Mesenchymal stem cell (in vitro differentiated cells and primary cell): ENCODE measurements around the gene ZFP69B.

Experiments used
- DNase-seq: peaks from one replicate; pipeline ENCODE4 v3.0.0-alpha.2; 2013
- H2AFZ ChIP-seq: one replicate; pipeline ENCODE4 v1.6.1; 2013; ENCODE audit warnings: low read depth, mild to moderate bottlenecking, control low read depth, inconsistent platforms, low read length, moderate library complexity
- H2AK5ac ChIP-seq: 2 replicates; pipeline ENCODE4 v1.6.1; 2013; ENCODE audit warnings: low read length, moderate library complexity, mild to moderate bottlenecking, inconsistent platforms; ENCODE audit not compliant: severe bottlenecking
- H2BK120ac ChIP-seq: one replicate; pipeline ENCODE4 v1.6.1; 2013; ENCODE audit warnings: low read depth, mild to moderate bottlenecking, inconsistent platforms, low read length, moderate library complexity
- H2BK12ac ChIP-seq, 2 experiments: one replicate each; pipeline ENCODE4 v1.6.1; 2013; ENCODE audit warnings: inconsistent platforms in 2 of 2, low read length in 2 of 2, mild to moderate bottlenecking in 2 of 2, moderate library complexity in 2 of 2, control low read depth in 1 of 2
- H2BK15ac ChIP-seq: one replicate; pipeline ENCODE4 v1.6.1; 2013; ENCODE audit warnings: mild to moderate bottlenecking, low read depth, inconsistent platforms; ENCODE audit not compliant: poor library complexity, severe bottlenecking
- H2BK5ac ChIP-seq: 2 replicates; pipeline ENCODE4 v1.6.1; 2013; ENCODE audit warnings: low read depth, mild to moderate bottlenecking, low read length, control low read depth, inconsistent platforms; ENCODE audit not compliant: poor library complexity, severe bottlenecking
- H3K14ac ChIP-seq, 2 experiments: one replicate each; pipeline ENCODE4 v1.6.1; 2013; ENCODE audit warnings: inconsistent platforms in 2 of 2, low read length in 2 of 2, control low read depth in 1 of 2, mild to moderate bottlenecking in 1 of 2, moderate library complexity in 1 of 2
- H3K18ac ChIP-seq, 2 experiments: one replicate each; pipeline ENCODE4 v1.6.1; 2013; ENCODE audit warnings: inconsistent platforms in 2 of 2, low read length in 2 of 2, control low read depth in 1 of 2, low read depth in 1 of 2, mild to moderate bottlenecking in 1 of 2
- H3K23ac ChIP-seq, 2 experiments: one replicate each; pipeline ENCODE4 v1.6.1; 2013; ENCODE audit warnings: inconsistent platforms in 2 of 2, low read length in 2 of 2, mild to moderate bottlenecking in 2 of 2, moderate library complexity in 2 of 2, control low read depth in 1 of 2
- H3K27ac ChIP-seq: 2 replicates; pipeline ENCODE4 v1.5.1; 2013; ENCODE audit warnings: mild to moderate bottlenecking, moderate library complexity, low read length, control low read depth, inconsistent platforms; ENCODE audit not compliant: poor library complexity, severe bottlenecking
- H3K27me3 ChIP-seq, 2 experiments: 2 replicates each; pipeline versions ENCODE4 v1.6.1 to v1.7.0; 2013; ENCODE audit warnings: low read length in 2 of 2, mild to moderate bottlenecking in 2 of 2, moderate library complexity in 2 of 2, control low read depth in 1 of 2, inconsistent platforms in 1 of 2; ENCODE audit not compliant: control insufficient read depth in 1 of 2, insufficient read depth in 1 of 2
- H3K36me3 ChIP-seq, 2 experiments: 2 replicates each; pipeline versions ENCODE4 v1.6.1 to v1.7.0; 2013; ENCODE audit warnings: low read length in 2 of 2, control low read depth in 1 of 2, inconsistent platforms in 1 of 2, low read depth in 1 of 2, mild to moderate bottlenecking in 1 of 2; ENCODE audit not compliant: insufficient read depth in 2 of 2, control insufficient read depth in 1 of 2
- H3K4ac ChIP-seq, 2 experiments: one replicate each; pipeline ENCODE4 v1.6.1; 2013; ENCODE audit warnings: inconsistent platforms in 2 of 2, low read length in 2 of 2, mild to moderate bottlenecking in 2 of 2, moderate library complexity in 2 of 2, control low read depth in 1 of 2, low read depth in 1 of 2
- H3K4me1 ChIP-seq: 2 replicates; pipeline ENCODE4 v1.6.1; 2013; ENCODE audit warnings: low read depth, low read length, control low read depth; ENCODE audit not compliant: control insufficient read depth, insufficient read depth
- H3K4me2 ChIP-seq: 2 replicates; pipeline ENCODE4 v1.6.1; 2013; ENCODE audit warnings: low read length, mild to moderate bottlenecking, inconsistent platforms; ENCODE audit not compliant: poor library complexity, severe bottlenecking
- H3K4me3 ChIP-seq, 2 experiments: 2 replicates each; pipeline versions ENCODE4 v1.5.1 to v1.7.0; 2013; ENCODE audit warnings: low read length in 2 of 2, mild to moderate bottlenecking in 2 of 2, control low read depth in 1 of 2, low read depth in 1 of 2; ENCODE audit not compliant: insufficient read depth in 1 of 2
- H3K79me1 ChIP-seq: replicated peaks from 2 replicates; pipeline ENCODE4 v1.6.1; 2013; ENCODE audit warnings: mild to moderate bottlenecking, control low read depth, low read length, inconsistent platforms; ENCODE audit not compliant: poor library complexity, severe bottlenecking
- H3K9ac ChIP-seq: 2 replicates; pipeline ENCODE4 v1.7.0; 2013; ENCODE audit warnings: mild to moderate bottlenecking, low read length, moderate library complexity
- H3K9me3 ChIP-seq: 2 replicates; pipeline ENCODE4 v1.7.0; 2013; ENCODE audit warnings: mild to moderate bottlenecking, low read length; ENCODE audit not compliant: control insufficient read depth
- H4K8ac ChIP-seq: one replicate; pipeline ENCODE4 v1.6.1; 2013; ENCODE audit warnings: inconsistent platforms, mild to moderate bottlenecking, low read length, moderate library complexity
- H4K91ac ChIP-seq: one replicate; pipeline ENCODE4 v1.6.1; 2013; ENCODE audit warnings: mild to moderate bottlenecking, low read length, inconsistent platforms
- WGBS: methylation state at CpG from one replicate; pipeline ENCODE4 v1.1.7; 2013; ENCODE audit warnings: mixed read lengths; 5-methylcytosine and 5-hydroxymethylcytosine counted together

Gene ZFP69B

DNA sequence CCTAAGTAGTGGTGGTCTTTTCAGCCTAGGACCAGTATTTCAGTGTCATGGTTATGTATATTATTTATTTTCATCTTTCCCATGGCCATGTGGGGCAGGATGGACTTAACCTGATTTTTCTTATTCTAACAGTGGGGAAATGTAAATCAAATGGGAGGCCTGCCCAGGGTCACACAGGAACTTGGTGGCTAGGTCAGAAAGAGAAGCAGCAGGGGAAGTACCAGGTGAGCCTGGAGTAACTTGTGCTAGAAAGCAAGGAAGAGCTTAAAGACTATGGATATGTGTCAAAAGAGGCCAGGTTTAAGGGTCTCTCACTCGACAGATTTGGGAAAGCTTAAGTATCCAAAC, 936 bp downstream of the ZFP69B start:
- Histone ChIP-seq H2BK120ac (no peak overlapping the region), H3K14ac (no peak overlapping the region), H4K91ac (no peak overlapping the region), H3K9me3 (peaks cover 41% of the 10 kb centered on the region), H4K8ac (no peak overlapping the region), H2AK5ac (no peak overlapping the region), H3K4me1 (peaks cover 3% of the 10 kb centered on the region), H3K79me1 (peaks cover 4% of the 10 kb centered on the region), H3K23ac (no peak overlapping the region), H3K9ac (peak overlapping the region; percentile 94), H3K4ac (no peak overlapping the region), H3K4me2 (peak overlapping the region; percentile 70), H3K27me3 (no peaks in the 10 kb centered on the region), H3K4me3 (peak overlapping the region in 1 of 2 experiments; percentile 91), H3K36me3 (peaks cover 3 to 14% of the 10 kb centered on the region in 2 experiments), H2BK12ac (no peak overlapping the region), H3K18ac (no peak overlapping the region), H2BK5ac (no peak overlapping the region), H2BK15ac (no peak overlapping the region), H2AFZ (no peak overlapping the region), H3K27ac (no peak overlapping the region)
- no peak for DNase-seq
- WGBS, result no CpG with 5 or more reads among the region's 1 CpG

- H3K4ac ChIP-seq, result no peak overlapping the region
- H3K36me3 ChIP-seq, result peaks cover 10 to 48% of the 10 kb centered on the region in 2 experiments
- H2AFZ ChIP-seq, result no peak overlapping the region
- no peak overlapping the region for H4K91ac ChIP-seq
- DNase-seq, result no peak
- H4K8ac ChIP-seq, result no peak overlapping the region
- H2BK5ac ChIP-seq, result no peak overlapping the region
- H2BK120ac ChIP-seq, result no peak overlapping the region
- H3K27me3 ChIP-seq, result no peaks in the 10 kb centered on the region
- H3K4me1 ChIP-seq, result peaks cover 3% of the 10 kb centered on the region
- H3K27ac ChIP-seq, result no peak overlapping the region
- no peak overlapping the region for H3K4me2 ChIP-seq
- H3K23ac ChIP-seq, result no peak overlapping the region
- H2BK12ac ChIP-seq, result no peak overlapping the region
- 91% methylated on average over 1 of the region's 1 CpG for WGBS
- peak overlapping the region in 1 of 2 experiments; percentile 35 for H3K4me3 ChIP-seq
- H3K9ac ChIP-seq, result no peak overlapping the region
- H2BK15ac ChIP-seq, result no peak overlapping the region
- no peak overlapping the region for H3K14ac ChIP-seq
- no peak overlapping the region for H2AK5ac ChIP-seq
- peaks cover 73% of the 10 kb centered on the region for H3K9me3 ChIP-seq
- H3K18ac ChIP-seq, result no peak overlapping the region
- peaks cover 4% of the 10 kb centered on the region for H3K79me1 ChIP-seq
Measured at GRCh38 chr1:40454873-40455272, 4.6 kb downstream of the ZFP69B start.

GRCh38 chr1:40462956-40463590, 12.8 kb downstream of the ZFP69B start:
- Histone ChIP-seq H2AK5ac (no peak overlapping the region), H3K23ac (no peak overlapping the region), H3K4ac (no peak overlapping the region), H3K79me1 (no peaks in the 10 kb centered on the region), H3K36me3 (peaks cover 12 to 49% of the 10 kb centered on the region in 2 experiments), H4K91ac (no peak overlapping the region), H3K9me3 (peaks cover 96% of the 10 kb centered on the region), H3K9ac (no peak overlapping the region), H3K27ac (no peak overlapping the region), H3K4me3 (peak overlapping the region in 1 of 2 experiments; percentile 59), H3K4me2 (no peak overlapping the region), H3K18ac (no peak overlapping the region), H4K8ac (no peak overlapping the region), H2BK15ac (no peak overlapping the region), H3K27me3 (no peaks in the 10 kb centered on the region), H2BK5ac (no peak overlapping the region), H3K4me1 (no peaks in the 10 kb centered on the region), H2AFZ (no peak overlapping the region), H2BK120ac (no peak overlapping the region), H2BK12ac (no peak overlapping the region), H3K14ac (no peak overlapping the region)
- DNase-seq, result peak; percentile 19
- 100% methylated on average over 2 of the region's 3 CpGs for WGBS

DNA sequence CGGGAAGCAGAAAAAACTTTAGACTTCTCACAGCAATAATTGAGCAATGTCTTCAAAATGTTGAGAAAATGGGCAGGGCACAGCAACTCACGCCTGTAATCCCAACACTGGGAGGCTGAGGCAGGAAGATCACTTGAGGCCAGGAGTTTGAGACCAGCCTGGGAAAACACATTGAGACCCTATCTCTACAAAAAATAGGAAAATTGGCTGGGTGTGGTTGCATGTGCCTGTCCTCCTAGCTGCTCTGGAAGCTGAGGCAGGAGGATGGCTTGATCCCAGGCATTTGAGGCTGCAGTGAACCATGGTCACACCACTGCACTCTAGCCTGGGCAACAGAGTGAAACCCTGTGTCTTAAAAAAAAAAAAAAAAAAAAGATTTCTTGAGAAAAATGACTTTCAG, 19.1 kb downstream of the ZFP69B start:
- H2BK5ac ChIP-seq, result no peak overlapping the region
- H2AFZ ChIP-seq, result no peak overlapping the region
- no peak overlapping the region for H2BK15ac ChIP-seq
- H3K4ac ChIP-seq, result no peak overlapping the region
- H3K9ac ChIP-seq, result no peak overlapping the region
- no peaks in the 10 kb centered on the region for H3K79me1 ChIP-seq
- H4K91ac ChIP-seq, result no peak overlapping the region
- peak overlapping the region in 1 of 2 experiments; percentile 24 for H3K4me3 ChIP-seq
- 100% methylated on average over 2 of the region's 2 CpGs for WGBS
- no peak overlapping the region for H3K4me2 ChIP-seq
- no peak overlapping the region for H3K23ac ChIP-seq
- H4K8ac ChIP-seq, result no peak overlapping the region
- H3K18ac ChIP-seq, result no peak overlapping the region
- peaks cover 0 to 10% of the 10 kb centered on the region in 2 experiments for H3K36me3 ChIP-seq
- H3K14ac ChIP-seq, result no peak overlapping the region
- no peak overlapping the region for H3K27ac ChIP-seq
- DNase-seq, result no peak
- no peaks in the 10 kb centered on the region for H3K4me1 ChIP-seq
- peaks cover 89% of the 10 kb centered on the region for H3K9me3 ChIP-seq
- H2BK120ac ChIP-seq, result no peak overlapping the region
- H3K27me3 ChIP-seq, result no peaks in the 10 kb centered on the region
- H2AK5ac ChIP-seq, result no peak overlapping the region
- no peak overlapping the region for H2BK12ac ChIP-seq
